CD14-positive monocyte (primary cell): ENCODE results near the gene FGD3. TPM values are rescaled to one million over a fixed set of nuclear protein-coding genes. Genes with fewer than 3 reads are reported as not detected.

Experiments
- DNase-seq, 3 donors: peaks; one replicate each; pipeline ENCODE4 v3.0.0-alpha.2; 2011 to 2022
- H2AFZ ChIP-seq: 2 replicates; pipeline ENCODE4 v1.6.0; 2012; ENCODE audit warnings: mild to moderate bottlenecking, low read depth, low read length, inconsistent platforms; ENCODE audit not compliant: insufficient read depth, poor library complexity, severe bottlenecking
- H3K27ac ChIP-seq, 2 donors: 1 replicate in 1 of 2; 2 replicates in 1 of 2; pipeline ENCODE4 v1.5.1; 2012 to 2013; ENCODE audit warnings: low read length in 2 of 2, control low read depth in 1 of 2, inconsistent platforms in 1 of 2, low read depth in 1 of 2, mild to moderate bottlenecking in 1 of 2
- H3K27me3 ChIP-seq, 2 donors: one replicate each; pipeline versions ENCODE4 v1.6.0 to v1.6.1; 2011 to 2013; ENCODE audit warnings: low read length in 2 of 2; ENCODE audit not compliant: control insufficient read depth in 2 of 2, insufficient read depth in 2 of 2
- H3K36me3 ChIP-seq, 2 donors: replicated peaks in 1 of 2; 1 replicate in 1 of 2; 2 replicates in 1 of 2; pipeline versions ENCODE4 v1.5.1 to v1.6.1; 2012 to 2013; ENCODE audit warnings: low read length in 2 of 2, control low read depth in 1 of 2, inconsistent platforms in 1 of 2, mild to moderate bottlenecking in 1 of 2; ENCODE audit not compliant: insufficient read depth in 2 of 2, control insufficient read depth in 1 of 2
- H3K4me1 ChIP-seq, 2 donors: 1 replicate in 1 of 2; 2 replicates in 1 of 2; pipeline versions ENCODE4 v1.5.1 to v1.6.1; 2012 to 2013; ENCODE audit warnings: low read length in 2 of 2, control low read depth in 1 of 2, inconsistent platforms in 1 of 2, mild to moderate bottlenecking in 1 of 2, moderate library complexity in 1 of 2; ENCODE audit not compliant: insufficient read depth in 2 of 2, control insufficient read depth in 1 of 2
- H3K4me2 ChIP-seq: replicated peaks from 2 replicates; pipeline ENCODE3; 2012; ENCODE audit warnings: low read length, moderate library complexity, mild to moderate bottlenecking; ENCODE audit not compliant: poor library complexity, severe bottlenecking; ENCODE audit errors: extremely low read depth
- H3K4me3 ChIP-seq, 3 experiments: fragments of 200-600 bp in 1 of 3; sonication (generic) in 1 of 3; replicated peaks in 1 of 3; 1 replicate in 2 of 3; 2 replicates in 1 of 3; pipeline ENCODE4 v1.5.1; 2011 to 2013; ENCODE audit warnings: low read length in 3 of 3, mild to moderate bottlenecking in 3 of 3, control low read depth in 2 of 3, low read depth in 2 of 3, inconsistent platforms in 1 of 3, moderate library complexity in 1 of 3
- H3K79me2 ChIP-seq: 2 replicates; pipeline ENCODE4 v1.6.0; 2012; ENCODE audit warnings: mild to moderate bottlenecking, control low read depth, inconsistent platforms, low read length, moderate library complexity; ENCODE audit not compliant: insufficient read depth
- H3K9ac ChIP-seq: 2 replicates; pipeline ENCODE4 v1.6.0; 2017; ENCODE audit warnings: low read length, mild to moderate bottlenecking; ENCODE audit not compliant: insufficient read depth, poor library complexity, severe bottlenecking
- H3K9me3 ChIP-seq, 2 donors: replicated peaks in 1 of 2; 1 replicate in 1 of 2; 2 replicates in 1 of 2; pipeline versions ENCODE4 v1.5.1 to v1.6.1; 2012 to 2013; ENCODE audit warnings: low read length in 2 of 2, control low read depth in 1 of 2; ENCODE audit not compliant: control insufficient read depth in 1 of 2, insufficient read depth in 1 of 2
- H4K20me1 ChIP-seq: 2 replicates; pipeline ENCODE4 v1.6.0; 2012; ENCODE audit warnings: mild to moderate bottlenecking, low read length, control low read depth, moderate library complexity; ENCODE audit not compliant: insufficient read depth
- H3K27ac Mint-ChIP-seq, 7 donors: one replicate each; pipeline ENCODE4 v1.8.0; 2020; ENCODE audit warnings: mild to moderate bottlenecking in 7 of 7, mixed read lengths in 7 of 7, moderate library complexity in 6 of 7, inconsistent platforms in 2 of 7
- H3K27me3 Mint-ChIP-seq, 3 donors: one replicate each; pipeline ENCODE4 v1.8.0; 2021 to 2022; ENCODE audit warnings: low read depth in 3 of 3, mild to moderate bottlenecking in 3 of 3, mixed read lengths in 3 of 3, moderate library complexity in 3 of 3, inconsistent platforms in 1 of 3
- H3K36me3 Mint-ChIP-seq, 2 donors: one replicate each; pipeline ENCODE4 v1.8.0; 2020; ENCODE audit warnings: mixed read lengths in 2 of 2, inconsistent platforms in 1 of 2, mild to moderate bottlenecking in 1 of 2
- H3K4me1 Mint-ChIP-seq: one replicate; pipeline ENCODE4 v1.8.0; 2020; ENCODE audit warnings: mild to moderate bottlenecking, mixed read lengths
- H3K4me3 Mint-ChIP-seq, 2 donors: one replicate each; pipeline ENCODE4 v1.8.0; 2020; ENCODE audit warnings: mild to moderate bottlenecking in 2 of 2, mixed read lengths in 2 of 2, moderate library complexity in 1 of 2
- H3K9me3 Mint-ChIP-seq, 7 donors: one replicate each; pipeline ENCODE4 v1.8.0; 2020 to 2022; ENCODE audit warnings: mixed read lengths in 7 of 7, mild to moderate bottlenecking in 6 of 7, moderate library complexity in 6 of 7, inconsistent platforms in 2 of 7
- WGBS: methylation state at CpG from one replicate; pipeline ENCODE4 v1.1.5; 2013; ENCODE audit warnings: missing lambda C conversion rate; ENCODE audit not compliant: insufficient coverage; 5-methylcytosine and 5-hydroxymethylcytosine counted together
- intact Hi-C, 2 donors: fragments of 100-400 bp; cut with micrococcal nuclease; formaldehyde crosslinking; loops; one replicate each; pipeline versions ENCODE4 v1.15.0 to v1.15.1; 2023
- polyA plus RNA-seq, 3 donors: library from polyadenylated mRNA; depleted of rRNA in 1 of 3; unstranded in 2 of 3; stranded (reverse) in 1 of 3; fragments of 300-500 nt in 2 of 3; fragments of >200 nt in 1 of 3; fragmentation: Illumina TruSeq in 2 of 3; gene quantifications; 1 replicate in 2 of 3; 2 replicates in 1 of 3; pipeline ENCODE4 v1.2.3, GENCODE V29; 2012 to 2021
- TF ChIP-seq, protein P1 (sequence below): fragments of 200-600 bp; IDR thresholded peaks from one replicate; pipeline ENCODE4 v1.8.0; 2022; ENCODE audit warnings: antibody characterized with exemption, mild to moderate bottlenecking

FGD3 gene
- polyA plus RNA-seq, 3 donors: 32.4 to 120 (median 56.2) TPM

DNA sequence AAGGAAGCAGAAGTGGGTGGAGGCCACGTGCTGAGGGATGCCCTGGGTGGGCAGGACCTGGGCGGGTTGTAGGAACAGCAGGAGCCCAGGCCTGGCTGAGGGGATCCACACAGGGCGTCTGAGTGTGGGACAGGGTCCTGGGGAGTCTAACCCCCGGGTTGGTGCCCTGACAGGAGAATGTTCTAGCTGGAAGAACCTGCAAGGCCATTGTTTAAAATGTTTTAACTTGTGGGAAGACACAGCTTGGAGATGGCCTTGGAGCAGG, 77.3 kb downstream of the FGD3 start:
- TF ChIP-seq, protein P1, sequence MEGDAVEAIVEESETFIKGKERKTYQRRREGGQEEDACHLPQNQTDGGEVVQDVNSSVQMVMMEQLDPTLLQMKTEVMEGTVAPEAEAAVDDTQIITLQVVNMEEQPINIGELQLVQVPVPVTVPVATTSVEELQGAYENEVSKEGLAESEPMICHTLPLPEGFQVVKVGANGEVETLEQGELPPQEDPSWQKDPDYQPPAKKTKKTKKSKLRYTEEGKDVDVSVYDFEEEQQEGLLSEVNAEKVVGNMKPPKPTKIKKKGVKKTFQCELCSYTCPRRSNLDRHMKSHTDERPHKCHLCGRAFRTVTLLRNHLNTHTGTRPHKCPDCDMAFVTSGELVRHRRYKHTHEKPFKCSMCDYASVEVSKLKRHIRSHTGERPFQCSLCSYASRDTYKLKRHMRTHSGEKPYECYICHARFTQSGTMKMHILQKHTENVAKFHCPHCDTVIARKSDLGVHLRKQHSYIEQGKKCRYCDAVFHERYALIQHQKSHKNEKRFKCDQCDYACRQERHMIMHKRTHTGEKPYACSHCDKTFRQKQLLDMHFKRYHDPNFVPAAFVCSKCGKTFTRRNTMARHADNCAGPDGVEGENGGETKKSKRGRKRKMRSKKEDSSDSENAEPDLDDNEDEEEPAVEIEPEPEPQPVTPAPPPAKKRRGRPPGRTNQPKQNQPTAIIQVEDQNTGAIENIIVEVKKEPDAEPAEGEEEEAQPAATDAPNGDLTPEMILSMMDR: no peak
- peak overlapping the region; percentile 44 for H3K9ac ChIP-seq
- intact Hi-C loops: no loop called here
- peaks cover 49% of the 10 kb centered on the region for H4K20me1 ChIP-seq
- Mint-ChIP-seq H3K27ac (peak overlapping the region in 6 of 7 donors; percentile 83 to 95 (median 90)), H3K27me3 (no peaks in the 10 kb centered on the region), H3K36me3 (peaks cover 62 to 86% of the 10 kb centered on the region in 2 donors), H3K9me3 (no peaks in the 10 kb centered on the region), H3K4me1 (peaks cover 65% of the 10 kb centered on the region), H3K4me3 (no peak overlapping the region)
- peaks cover 68 to 79% of the 10 kb centered on the region in 2 donors for H3K36me3 ChIP-seq
- H3K4me1 ChIP-seq: peaks cover 58 to 63% of the 10 kb centered on the region in 2 donors
- peaks cover 45% of the 10 kb centered on the region for H3K79me2 ChIP-seq
- DNase-seq: no peak
- H2AFZ ChIP-seq: no peak overlapping the region
- H3K27me3 ChIP-seq: no peaks in the 10 kb centered on the region
- H3K9me3 ChIP-seq: no peaks in the 10 kb centered on the region
- H3K4me3 ChIP-seq: peak overlapping the region in 1 of 3 experiments; percentile 6
- peak overlapping the region; percentile 72 to 86 for H3K27ac ChIP-seq
- H3K4me2 ChIP-seq: no peak overlapping the region
- 61% methylated on average over 4 of the region's 4 CpGs for WGBS

GRCh38 chr9:93024986-93025630, 77.8 kb downstream of the FGD3 start:
- TF ChIP-seq, protein P1: no peak
- Histone ChIP-seq H2AFZ (no peak overlapping the region), H3K4me1 (peaks cover 63 to 68% of the 10 kb centered on the region in 2 donors), H3K79me2 (peaks cover 50% of the 10 kb centered on the region), H3K4me2 (no peak overlapping the region), H4K20me1 (peaks cover 44% of the 10 kb centered on the region), H3K27ac (peak overlapping the region; percentile 72 to 86), H3K9me3 (no peaks in the 10 kb centered on the region), H3K4me3 (peak overlapping the region in 1 of 3 experiments; percentile 6), H3K36me3 (peaks cover 68 to 79% of the 10 kb centered on the region in 2 donors), H3K9ac (peak overlapping the region; percentile 44), H3K27me3 (no peaks in the 10 kb centered on the region)
- Mint-ChIP-seq H3K4me1 (peaks cover 71% of the 10 kb centered on the region), H3K36me3 (peaks cover 65 to 86% of the 10 kb centered on the region in 2 donors), H3K4me3 (peak overlapping the region in 1 of 2 donors; percentile 20), H3K27ac (peak overlapping the region; percentile 83 to 95 (median 88)), H3K9me3 (no peaks in the 10 kb centered on the region), H3K27me3 (no peaks in the 10 kb centered on the region)
- intact Hi-C loops: loop anchor here in 1 of 2 donors (5.0 kb wide), 1 partner anchor 62 kb away; no protein-coding TSS in a partner anchor
- DNase-seq: no peak
- WGBS: 96% methylated on average over 9 of the region's 11 CpGs
